RCC 7860 (cell line): ENCODE results near the gene PHLPP1.
"Not testable (repeated sequence)": the region's sequence is repeated elsewhere in the genome, so short reads cannot be mapped to it uniquely, and the experiment has no call there.

Source experiments
- DNase-seq: peaks from one replicate; pipeline ENCODE4 v3.0.0-alpha.2; 2015; ENCODE audit warnings: low spot score
- FAIRE-seq: peaks from 2 replicates; lab custom pipeline; 2012; peaks lifted over from hg19 to GRCh38; lab: Jason Lieb, UNC

Gene PHLPP1

DNA sequence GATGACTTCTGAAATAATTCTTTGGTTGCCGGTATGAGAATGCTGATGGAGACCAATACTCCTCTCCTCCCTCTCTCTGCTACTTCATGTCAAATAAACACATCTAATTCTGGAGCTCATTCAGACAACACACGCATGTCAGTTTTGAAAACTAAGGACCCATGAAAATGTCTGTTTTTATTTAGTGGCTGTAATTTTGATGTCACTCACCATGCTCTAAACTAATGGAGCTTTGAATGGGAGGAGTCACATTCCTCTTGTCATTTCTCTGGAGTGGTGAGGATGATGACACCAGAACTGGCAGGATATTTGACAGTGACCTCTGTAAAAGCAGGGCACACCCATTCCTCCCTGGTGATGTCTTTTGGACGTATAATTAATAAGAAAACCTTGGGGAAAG, 163.0 kb downstream of the PHLPP1 start:
- FAIRE-seq (no peak), DNase-seq (peak; percentile 16)

DNA sequence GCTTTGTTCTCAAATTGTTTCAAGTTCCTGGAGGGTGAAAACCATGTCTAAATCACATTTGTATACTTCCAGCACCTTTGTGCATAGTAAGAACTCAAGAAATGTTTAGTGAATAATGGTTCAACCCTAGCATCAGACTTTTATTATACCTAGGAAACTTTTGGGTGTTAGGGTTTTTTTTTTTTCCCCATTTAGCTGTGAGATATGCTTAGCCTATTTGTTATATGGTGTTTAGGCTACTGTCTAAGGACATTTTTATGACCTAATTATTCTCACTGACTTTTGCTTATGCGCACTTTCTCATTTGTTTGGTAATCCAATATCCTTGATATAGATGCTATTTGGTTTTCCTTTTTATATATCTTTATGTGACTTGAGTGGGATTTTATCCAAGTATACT, 164.7 kb downstream of the PHLPP1 start:
- FAIRE-seq (no peak), DNase-seq (no peak)

DNA sequence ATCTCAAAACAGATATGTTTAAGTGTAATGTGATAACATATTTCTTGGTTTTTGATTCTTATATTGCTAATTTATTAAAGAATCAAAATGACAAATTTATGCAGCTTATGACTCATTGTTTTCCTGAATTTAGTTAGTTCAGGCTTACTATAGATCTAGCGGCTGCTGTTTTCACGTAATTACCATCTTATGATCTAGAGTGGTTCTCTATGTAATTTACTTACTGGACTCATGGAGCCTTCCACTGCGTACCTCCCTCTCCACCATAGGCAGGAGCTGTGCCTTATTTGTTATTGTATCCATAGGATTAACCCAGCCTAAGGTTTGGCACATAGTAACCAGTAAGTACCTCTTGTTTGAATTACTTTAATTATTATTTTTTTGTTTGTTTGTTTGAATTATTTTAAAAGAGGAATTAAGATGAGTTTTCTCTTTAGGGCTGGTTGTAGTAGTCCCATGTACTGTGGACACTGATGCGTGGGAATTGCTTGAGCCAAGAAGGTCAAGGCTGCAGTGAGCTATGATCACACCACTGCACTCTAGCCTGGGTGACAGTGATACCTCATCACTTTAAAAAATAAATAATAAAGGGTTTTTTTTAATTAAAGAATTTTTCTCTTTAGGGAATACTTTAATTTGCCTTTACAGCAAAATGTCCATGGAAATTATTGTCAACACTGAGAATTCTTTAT, 165.5 kb downstream of the PHLPP1 start:
- FAIRE-seq (no peak), DNase-seq (no peak)

DNA sequence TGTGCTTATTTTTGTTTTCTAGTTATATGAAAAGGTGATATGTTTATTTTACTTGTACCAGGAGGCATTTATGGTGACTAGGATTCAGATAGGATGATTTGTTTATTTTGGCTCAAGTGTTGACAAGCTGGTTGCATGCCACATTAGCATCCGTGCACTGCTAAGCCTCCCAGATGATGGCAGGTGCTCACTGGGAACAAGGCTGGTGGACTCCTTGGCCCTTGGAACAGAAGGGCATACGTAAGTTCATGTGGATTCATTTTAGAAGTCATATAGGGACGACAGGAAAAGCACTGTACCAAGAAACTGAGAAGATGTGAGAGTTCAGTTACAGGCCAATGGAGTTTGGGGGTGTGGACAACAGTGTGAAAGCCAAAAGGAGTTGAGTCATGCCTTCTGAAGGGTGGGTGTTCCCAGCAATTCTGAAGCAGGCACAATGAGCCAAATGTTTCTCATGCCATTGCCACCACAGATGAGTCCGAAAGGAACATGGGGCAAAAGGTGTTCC, 166.2 kb downstream of the PHLPP1 start:
- DNase-seq, result peak; percentile 74
- FAIRE-seq, result peak; percentile 89

DNA sequence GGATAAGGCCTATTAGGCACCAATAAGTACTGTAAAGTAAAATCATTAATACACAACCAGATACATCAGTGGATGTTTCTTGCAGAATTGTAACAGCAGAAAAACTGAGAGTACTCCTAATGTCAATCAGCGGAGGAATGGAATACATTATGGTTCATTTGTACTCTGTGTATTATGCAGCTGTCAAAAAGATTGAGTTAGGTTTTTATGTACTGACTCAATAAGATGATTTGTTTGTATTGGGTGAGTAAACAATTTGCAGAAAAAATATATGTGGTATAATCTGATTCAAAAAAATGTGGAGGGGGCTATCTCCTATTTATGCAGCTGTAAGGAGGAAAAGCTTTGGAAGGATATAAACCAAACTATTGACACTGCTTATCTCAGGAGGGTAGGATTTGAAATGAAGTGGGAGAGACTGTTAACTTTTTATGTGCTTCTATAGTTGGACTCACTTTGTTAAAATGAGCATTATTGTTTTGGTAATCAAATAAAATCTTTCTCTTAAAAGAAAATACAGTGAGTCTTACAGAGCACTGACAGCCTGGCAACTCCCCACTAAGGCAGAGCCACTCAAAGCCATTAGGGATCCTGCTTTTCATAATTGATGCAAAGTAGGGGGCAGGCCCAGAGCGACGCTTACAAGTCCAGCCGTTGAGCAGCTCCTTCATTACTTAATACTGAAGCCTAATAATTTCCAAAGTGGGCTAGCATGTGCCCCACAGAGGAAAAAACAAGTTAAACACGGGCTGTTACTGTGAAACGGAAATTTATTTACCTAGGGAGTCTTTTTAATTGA, 168.8 kb downstream of the PHLPP1 start:
- FAIRE-seq (no peak), DNase-seq (no peak)

DNA sequence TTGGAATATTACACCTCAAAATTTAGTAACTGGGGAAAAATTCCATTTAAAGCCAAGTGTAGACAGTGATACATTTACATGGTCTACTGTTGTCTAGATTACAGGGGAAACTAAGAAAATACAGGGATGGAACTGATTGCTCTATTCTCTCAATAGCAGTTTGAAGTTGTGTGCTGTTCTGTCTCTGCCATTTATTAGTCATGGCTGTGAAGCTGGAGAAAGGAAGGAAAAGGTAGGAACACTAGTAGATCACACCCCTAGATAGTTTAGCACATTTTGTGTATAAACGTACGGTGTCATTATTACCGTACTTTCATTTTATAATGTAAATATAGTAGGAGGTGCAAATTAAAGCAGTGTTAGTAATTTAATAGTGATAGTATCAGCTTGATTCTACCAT, 170.5 kb downstream of the PHLPP1 start:
- FAIRE-seq (no peak), DNase-seq (no peak)

DNA sequence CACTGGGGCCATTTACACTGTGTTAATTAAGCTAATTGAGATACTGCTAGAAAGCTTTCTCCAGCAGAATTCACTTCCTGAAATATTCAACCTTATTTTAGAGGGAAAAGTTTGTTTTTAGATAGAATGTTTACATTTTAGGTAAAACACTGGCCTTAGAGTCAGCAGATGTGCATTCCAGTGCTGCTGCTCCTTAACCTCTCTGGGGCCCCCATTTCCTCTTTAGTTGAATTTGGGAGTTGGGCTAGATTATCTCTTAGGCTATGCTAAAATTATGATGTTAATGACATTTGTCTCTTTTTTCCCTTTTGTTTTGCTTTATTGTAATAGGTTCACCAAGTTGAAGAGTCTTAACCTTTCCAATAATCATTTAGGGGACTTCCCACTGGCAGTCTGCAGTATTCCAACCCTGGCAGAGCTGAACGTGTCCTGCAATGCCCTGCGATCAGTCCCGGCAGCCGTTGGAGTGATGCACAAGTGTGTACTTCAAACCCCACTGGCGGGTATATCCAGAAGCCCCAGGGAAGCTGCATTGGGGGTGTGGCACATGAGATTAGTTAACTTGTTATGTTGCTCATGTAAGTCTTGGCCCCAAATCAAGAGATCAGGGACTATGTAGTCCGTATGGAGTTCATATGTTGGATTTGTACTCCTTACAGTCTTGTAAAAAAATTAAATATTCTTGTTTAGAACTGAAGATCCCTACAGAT, 179.5 kb downstream of the PHLPP1 start:
- DNase-seq (no peak), FAIRE-seq (no peak)

DNA sequence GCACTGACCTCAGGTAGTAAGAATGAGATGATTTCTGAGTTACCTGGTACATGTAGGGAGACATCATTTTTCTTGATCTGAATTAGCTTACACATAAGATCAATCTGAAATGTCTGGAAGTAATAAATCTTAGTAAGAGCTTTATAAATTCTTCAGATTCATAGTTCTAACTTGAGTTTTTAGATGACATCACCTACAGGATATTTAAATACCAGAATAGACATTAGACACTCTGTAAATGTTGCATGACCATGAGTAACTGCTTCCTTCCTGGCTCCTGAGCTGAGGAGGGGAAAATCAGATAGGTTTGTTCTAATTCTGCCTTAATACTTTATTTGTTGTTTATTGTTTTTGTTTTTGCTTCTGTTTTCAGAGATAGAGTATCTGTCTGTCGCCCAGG, 181.8 kb downstream of the PHLPP1 start:
- FAIRE-seq, result peak; percentile 58

DNA sequence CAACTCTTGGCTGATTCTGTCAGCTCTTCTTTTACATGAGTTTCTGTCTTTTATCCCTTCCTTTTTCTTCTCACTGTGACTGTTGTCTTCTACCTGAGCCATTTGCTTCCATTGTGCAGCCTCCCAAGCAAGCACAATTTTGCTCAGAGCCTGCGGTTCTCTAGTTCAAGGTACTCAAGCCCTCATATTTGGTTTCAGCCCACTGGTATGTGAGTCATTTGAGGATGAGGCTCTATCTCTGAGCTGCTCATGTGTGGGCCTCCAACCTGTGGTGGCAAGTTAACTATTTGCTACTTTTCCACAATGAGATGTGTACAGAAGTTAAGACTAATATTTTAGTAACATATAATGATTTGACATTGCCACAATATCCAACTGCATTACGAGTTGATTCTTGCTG, 183.0 kb downstream of the PHLPP1 start:
- DNase-seq, result peak; percentile 50
- peak; percentile 88 for FAIRE-seq

More for the DNA sequence above, 181.8 kb downstream of the PHLPP1 start:
- peak; percentile 46 for DNase-seq

DNA sequence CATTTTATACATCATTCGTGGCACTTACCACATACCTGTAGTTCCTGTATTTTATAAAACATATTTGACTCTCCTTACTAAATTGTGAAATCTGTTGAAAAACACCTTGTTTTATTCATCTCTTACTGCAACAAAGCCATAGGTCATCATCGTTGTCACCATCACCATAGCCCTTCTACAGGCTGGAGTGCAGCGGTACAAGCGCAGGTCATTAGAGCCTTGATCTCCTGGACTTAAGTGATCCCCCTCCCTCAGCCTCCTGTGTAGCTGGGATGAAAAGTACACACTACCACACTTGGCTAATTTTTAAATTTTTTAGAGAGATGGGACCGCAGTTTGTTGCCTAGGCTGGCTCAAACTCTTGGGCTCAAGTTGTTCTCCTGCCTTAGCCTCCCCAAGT, 184.2 kb downstream of the PHLPP1 start:
- FAIRE-seq (no peak), DNase-seq (no peak)

DNA sequence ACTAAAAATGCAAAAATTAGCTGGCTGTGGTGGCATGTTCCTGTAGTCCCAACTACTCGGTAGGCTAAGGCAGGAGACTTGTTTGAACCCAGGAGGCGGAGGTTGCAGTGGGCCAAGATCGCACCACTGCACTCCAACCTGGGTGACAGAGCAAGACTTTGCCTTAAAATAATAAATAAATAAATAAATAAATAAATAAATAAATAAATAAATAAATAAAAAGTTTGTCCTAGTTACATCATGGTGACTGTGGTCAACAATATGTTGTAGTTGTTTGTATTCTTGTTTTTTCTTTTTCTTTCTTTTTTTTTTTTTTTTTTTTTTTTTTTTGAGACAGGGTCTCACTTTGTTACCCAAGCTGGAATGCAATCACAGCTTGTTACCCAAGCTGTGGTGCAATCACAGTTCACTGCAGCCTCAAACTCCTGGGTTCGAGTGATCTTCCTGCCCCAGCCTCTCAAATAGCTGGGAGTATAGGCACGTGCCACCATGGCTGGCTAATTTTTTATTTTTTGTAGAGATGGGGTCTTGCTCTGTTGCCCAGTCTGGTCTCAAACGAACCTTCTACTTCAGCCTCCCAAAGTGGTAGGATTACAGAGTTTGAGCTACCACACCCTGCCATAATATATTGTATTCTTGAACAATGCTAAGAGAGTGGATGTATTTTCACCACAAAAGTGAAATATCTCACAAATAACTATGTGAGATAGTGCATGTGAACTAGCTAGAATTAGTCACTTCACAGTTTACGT, 185.0 kb downstream of the PHLPP1 start:
- FAIRE-seq (no peak), DNase-seq (no peak)

DNA sequence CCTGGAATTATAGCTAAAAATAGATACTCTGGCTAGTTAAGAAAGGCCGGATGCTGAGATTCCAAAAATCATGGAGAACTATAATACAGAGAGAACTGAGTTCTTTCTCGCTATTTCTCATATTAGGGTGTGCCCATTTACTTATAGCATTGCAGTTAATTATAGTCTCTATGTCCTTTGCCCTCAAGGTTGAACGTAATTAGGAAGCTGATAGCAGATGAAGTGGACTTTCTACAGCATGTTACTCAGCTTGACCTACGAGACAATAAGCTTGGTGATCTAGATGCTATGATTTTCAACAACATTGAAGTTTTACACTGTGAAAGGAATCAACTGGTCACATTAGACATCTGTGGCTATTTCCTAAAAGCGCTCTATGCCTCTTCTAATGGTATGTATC, 187.4 kb downstream of the PHLPP1 start:
- FAIRE-seq, result no peak
- no peak for DNase-seq

DNA sequence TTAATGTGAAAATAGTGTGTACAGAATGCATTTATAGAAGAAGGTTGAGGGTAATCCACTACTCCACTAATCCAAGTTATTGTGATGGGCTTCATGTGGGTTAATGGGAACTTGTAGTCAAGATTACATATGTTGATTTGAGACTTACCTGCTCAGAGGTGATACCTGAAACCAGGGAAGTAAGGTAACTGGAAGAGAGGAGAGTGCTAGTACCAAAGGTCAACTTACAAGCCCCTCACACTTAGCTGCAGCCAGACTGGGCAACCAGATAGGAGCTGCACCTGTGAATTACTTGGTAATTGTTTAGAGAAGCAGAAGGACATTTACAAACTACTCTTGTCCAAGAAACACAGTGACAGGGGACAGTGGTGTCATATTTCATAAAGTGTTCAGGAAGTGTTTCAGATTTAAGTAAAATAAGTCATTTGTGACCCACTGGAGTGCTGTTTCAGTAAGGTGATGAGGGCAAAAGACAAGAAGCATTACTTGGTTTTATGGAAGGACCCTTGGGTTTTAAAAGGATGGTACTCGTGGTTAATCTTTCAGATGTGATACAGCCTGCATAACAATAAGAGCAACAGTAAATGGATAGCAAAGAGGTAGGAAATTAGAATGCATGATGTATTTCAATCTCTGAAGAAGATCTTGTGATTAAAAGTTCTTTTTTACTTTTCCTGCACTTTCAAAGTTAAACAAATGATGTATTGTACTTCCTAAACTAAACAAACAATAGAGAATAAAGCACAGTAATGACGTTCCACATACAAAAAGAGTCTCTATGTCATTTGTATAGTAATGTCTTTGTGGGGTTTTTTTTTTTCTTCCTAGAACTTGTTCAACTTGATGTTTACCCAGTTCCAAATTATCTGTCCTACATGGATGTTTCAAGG, 189.3 kb downstream of the PHLPP1 start:
- no peak for DNase-seq
- no peak for FAIRE-seq

DNA sequence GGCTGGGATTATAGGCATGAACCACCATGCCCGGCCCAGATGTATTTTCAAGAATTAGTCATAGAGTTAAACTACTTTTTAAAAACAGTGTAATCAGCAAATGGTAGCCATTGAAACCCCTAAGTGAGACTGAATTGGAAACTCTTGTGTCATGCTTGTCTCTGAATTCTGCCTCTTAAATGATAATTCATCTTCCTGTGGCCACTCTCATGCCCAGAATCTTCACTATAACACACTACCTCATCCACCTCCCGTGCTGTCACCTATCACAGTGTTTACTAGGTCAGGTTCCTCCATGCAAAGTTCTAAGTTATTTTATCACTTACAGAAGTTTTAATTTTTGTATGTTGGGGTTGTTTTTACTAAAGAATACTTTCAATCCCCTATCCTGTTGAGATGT, 197.5 kb downstream of the PHLPP1 start:
- no peak for FAIRE-seq
- no peak for DNase-seq

DNA sequence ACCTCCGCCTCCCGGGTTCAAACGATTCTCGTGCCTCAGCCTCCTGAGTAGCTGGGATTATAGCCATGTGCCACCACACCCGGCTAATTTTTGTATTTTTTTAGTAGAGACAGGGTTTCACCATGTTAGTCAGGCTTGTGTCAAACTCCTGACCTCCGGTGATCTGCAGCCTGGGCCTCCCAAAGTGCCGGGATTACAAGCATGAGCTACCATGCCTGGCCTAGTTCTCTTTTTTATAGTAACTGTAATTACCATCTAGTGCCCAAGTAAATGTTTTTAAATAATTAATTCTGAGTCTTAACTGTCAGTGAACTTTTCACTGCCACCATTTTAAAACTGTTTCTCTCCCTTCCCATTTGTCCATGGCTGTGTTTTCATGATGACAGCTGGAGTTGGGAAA, 198.5 kb downstream of the PHLPP1 start:
- not testable (repeated sequence) for FAIRE-seq, DNase-seq

DNA sequence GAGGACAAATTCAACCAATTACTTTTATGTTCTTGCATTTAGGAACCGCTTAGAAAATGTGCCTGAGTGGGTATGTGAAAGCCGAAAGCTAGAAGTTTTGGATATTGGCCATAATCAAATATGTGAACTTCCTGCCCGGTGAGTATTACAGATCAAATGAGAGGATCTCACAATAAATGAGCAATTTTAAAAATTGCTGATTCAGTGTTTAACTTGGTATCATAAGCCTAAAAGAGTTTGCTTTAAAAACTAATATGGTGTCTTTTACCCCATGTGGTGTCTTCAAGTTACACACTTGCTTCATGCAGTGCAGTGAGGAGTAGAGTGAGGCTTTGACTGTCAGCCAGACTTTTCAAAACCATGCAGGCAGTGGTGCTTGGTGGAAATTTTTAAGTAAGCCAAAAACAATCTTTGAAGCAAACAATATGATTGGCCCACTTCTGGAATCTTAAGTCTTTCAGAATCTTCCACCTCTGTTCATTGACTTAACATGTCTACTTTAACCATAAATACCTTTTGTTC, 199.6 kb downstream of the PHLPP1 start:
- no peak for FAIRE-seq
- no peak for DNase-seq

DNA sequence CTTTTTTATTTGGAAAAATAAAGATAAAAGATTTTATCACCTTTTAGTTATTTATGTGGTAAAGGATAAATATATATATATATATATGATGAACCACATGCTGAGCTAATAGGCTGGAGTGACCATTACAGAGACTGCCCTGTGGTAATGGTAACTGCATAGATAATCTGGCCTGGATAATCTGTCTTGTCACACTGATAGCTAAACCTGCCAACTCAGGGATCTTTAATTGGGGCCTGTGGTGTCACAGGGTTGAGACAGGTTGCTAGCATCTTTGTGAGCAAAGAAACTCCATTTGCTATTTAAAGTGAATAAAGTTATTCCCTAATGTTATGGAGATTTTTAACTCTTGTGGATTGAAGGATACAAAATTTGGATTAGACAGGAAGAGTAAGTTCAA, 203.0 kb downstream of the PHLPP1 start:
- FAIRE-seq (no peak), DNase-seq (no peak)

DNA sequence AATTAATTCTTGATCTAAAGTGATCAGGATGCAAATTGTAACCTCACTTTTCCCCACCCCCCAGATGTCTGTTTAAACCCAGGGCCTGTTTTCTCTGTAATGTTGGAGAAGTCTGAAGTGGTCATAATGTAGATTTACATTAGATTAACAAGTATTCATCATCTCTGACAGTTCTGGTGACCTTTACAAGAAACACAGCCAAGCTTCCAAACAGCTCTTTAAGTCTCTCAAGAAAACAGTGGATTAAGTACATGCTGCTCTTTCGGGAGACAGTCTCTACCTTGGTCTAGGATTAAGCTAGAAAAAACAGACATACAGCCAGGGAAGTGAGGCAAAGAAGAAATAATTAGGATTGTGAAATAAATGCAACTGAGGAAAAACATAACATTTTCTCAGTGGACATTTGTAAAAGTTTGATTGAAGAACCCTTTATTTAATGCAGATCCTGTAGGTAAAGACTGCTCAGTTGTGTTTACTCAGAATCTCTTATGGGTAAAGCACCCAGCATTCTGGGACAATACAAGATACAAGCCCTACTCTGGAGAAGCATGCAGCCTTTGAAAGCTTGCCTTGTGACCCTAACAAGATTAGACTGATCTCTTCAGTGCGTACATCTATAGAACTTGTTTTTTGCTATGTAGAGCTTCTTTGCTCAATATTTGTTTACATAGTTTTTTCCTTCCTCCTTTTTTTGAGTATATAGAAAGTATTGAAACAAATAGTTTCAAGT, 203.9 kb downstream of the PHLPP1 start:
- no peak for DNase-seq
- no peak for FAIRE-seq
